K562 (cell line): ENCODE results near the gene EGR1. TPM values are rescaled to one million over a fixed set of nuclear protein-coding genes. Genes with fewer than 3 reads are reported as not detected.

Experiments
- ETV1 ChIP-seq: fragments of 450-650 bp; conservative IDR thresholded peaks from 2 replicates; pipeline ENCODE4 v1.6.1; 2016; ENCODE audit warnings: missing genetic modification characterization, control low read depth, low read depth, missing compliant biosample characterization
- ETV6 ChIP-seq, 3 experiments: fragments of 150-350 bp in 1 of 3; sonication (generic) in 1 of 3; formaldehyde crosslinking in 1 of 3; IDR thresholded peaks; 2 replicates each; pipeline versions ENCODE4 v1.6.1 to v1.8.0; 2014 to 2022; ENCODE audit warnings: borderline replicate concordance in 2 of 3, low read depth in 2 of 3, antibody characterized with exemption in 1 of 3, low read length in 1 of 3, mild to moderate bottlenecking in 1 of 3, missing genetic modification reagents in 1 of 3
- FOS ChIP-seq: IDR thresholded peaks from 3 replicates; pipeline ENCODE4 v1.6.1; 2011; ENCODE audit not compliant: insufficient read length; ENCODE audit errors: extremely low read depth
- FOSL1 ChIP-seq: fragments of 200-800 bp; sonication (Bioruptor generic); conservative IDR thresholded peaks from 2 replicates; pipeline ENCODE4 v1.6.1; 2016; ENCODE audit warnings: missing genetic modification characterization, missing compliant biosample characterization
- FOXA1 ChIP-seq: fragments of 450-650 bp; IDR thresholded peaks from 2 replicates; pipeline ENCODE4 v1.6.1; 2016; ENCODE audit warnings: mild to moderate bottlenecking, borderline replicate concordance
- GABPB1 ChIP-seq: sonication (generic); formaldehyde crosslinking; IDR thresholded peaks from 2 replicates; pipeline ENCODE4 v1.8.0; 2022; ENCODE audit warnings: mild to moderate bottlenecking, missing genetic modification reagents
- NCOR1 ChIP-seq: fragments of 450-650 bp; IDR thresholded peaks from 2 replicates; pipeline ENCODE4 v1.6.1; 2016; ENCODE audit warnings: mild to moderate bottlenecking, moderate library complexity
- PML ChIP-seq: IDR thresholded peaks from 2 replicates; pipeline ENCODE4 v1.6.1; 2012; ENCODE audit warnings: low read length, inconsistent platforms
- POLR2H ChIP-seq: IDR thresholded peaks from 2 replicates; pipeline ENCODE4 v1.6.1; 2016; ENCODE audit warnings: missing genetic modification characterization, low read depth, mild to moderate bottlenecking, control low read depth, missing compliant biosample characterization, moderate library complexity
- SIN3A ChIP-seq, 2 experiments: fragments of 150-350 bp in 1 of 2; IDR thresholded peaks; 2 replicates each; pipeline ENCODE4 v1.6.1; 2011 to 2016; ENCODE audit warnings: borderline replicate concordance in 2 of 2, low read depth in 2 of 2, low read length in 2 of 2, mild to moderate bottlenecking in 2 of 2, moderate library complexity in 2 of 2; ENCODE audit not compliant: control insufficient read depth in 1 of 2
- SREBF1 ChIP-seq: fragments of 150-350 bp; IDR thresholded peaks from 2 replicates; pipeline ENCODE4 v1.6.1; 2014; ENCODE audit warnings: antibody characterized with exemption, low read depth, low read length, borderline replicate concordance
- TAF7 ChIP-seq: fragments of 450-650 bp; IDR thresholded peaks from 2 replicates; pipeline ENCODE4 v1.6.1; 2016; ENCODE audit warnings: missing genetic modification characterization, missing compliant biosample characterization
- TGIF2 ChIP-seq: sonication (generic); formaldehyde crosslinking; IDR thresholded peaks from 2 replicates; pipeline ENCODE4 v1.8.1; 2022; ENCODE audit warnings: mild to moderate bottlenecking, missing genetic modification reagents, moderate library complexity
- ZNF124 ChIP-seq: sonication (generic); formaldehyde crosslinking; IDR thresholded peaks from 2 replicates; pipeline ENCODE4 v1.8.1; 2022; ENCODE audit warnings: missing genetic modification reagents
- ZNF165 ChIP-seq: fragments of 250-450 bp; sonication (Bioruptor Pico); IDR thresholded peaks from 2 replicates; pipeline ENCODE4 v1.4.0; 2020; ENCODE audit warnings: borderline replicate concordance
- ZNF324 ChIP-seq: fragments of 250-450 bp; sonication (Bioruptor Pico); IDR thresholded peaks from 2 replicates; pipeline ENCODE4 v1.4.0; 2020; ENCODE audit warnings: mild to moderate bottlenecking
- polyA plus RNA-seq, 8 experiments: library from polyadenylated mRNA; depleted of rRNA in 4 of 8; stranded (reverse) in 5 of 8; unstranded in 3 of 8; fragments of >200 nt; fragmentation: Nextera tagmentation in 2 of 8; fragmentation: Illumina TruSeq in 1 of 8; extraction: Ambion mirVana in 2 of 8; extraction: Trizol in 1 of 8; gene quantifications; 2 replicates each; pipeline versions ENCODE4 v1.2.1 to v1.2.3, GENCODE V29; 2011 to 2014; ENCODE audit warnings: inconsistent platforms in 1 of 8, missing spikeins in 1 of 8
- total RNA-seq, 7 experiments: library from RNA; depleted of rRNA in 6 of 7; stranded (reverse); fragments of >200 nt in 6 of 7; fragmentation: Illumina TruSeq in 2 of 7; extraction: Trizol in 2 of 7; gene quantifications; 2 replicates each; pipeline versions ENCODE4 v1.2.1 to v1.2.3, GENCODE V29; 2011 to 2021; ENCODE audit warnings: low replicate concordance in 1 of 7
- TF ChIP-seq, protein P1 (sequence below): fragments of 450-650 bp; formaldehyde crosslinking; IDR thresholded peaks from 2 replicates; pipeline ENCODE4 v1.4.0; 2020; ENCODE audit warnings: mild to moderate bottlenecking, moderate library complexity
- TF ChIP-seq, protein P2 (sequence below): fragments of 450-650 bp; IDR thresholded peaks from 2 replicates; pipeline ENCODE4 v1.7.0; 2016; ENCODE audit warnings: borderline replicate concordance
- TF ChIP-seq, protein P3 (sequence below): sonication (generic); formaldehyde crosslinking; IDR thresholded peaks from 2 replicates; pipeline ENCODE4 v1.8.0; 2023; ENCODE audit warnings: mild to moderate bottlenecking, missing genetic modification reagents

Gene EGR1
- total and polyA plus RNA-seq, 9 of the 15 experiments (the other 6 are each of a cell fraction or from before 2014, with no cell fraction given) = 1.3 to 132 (median 21.5) TPM

DNA sequence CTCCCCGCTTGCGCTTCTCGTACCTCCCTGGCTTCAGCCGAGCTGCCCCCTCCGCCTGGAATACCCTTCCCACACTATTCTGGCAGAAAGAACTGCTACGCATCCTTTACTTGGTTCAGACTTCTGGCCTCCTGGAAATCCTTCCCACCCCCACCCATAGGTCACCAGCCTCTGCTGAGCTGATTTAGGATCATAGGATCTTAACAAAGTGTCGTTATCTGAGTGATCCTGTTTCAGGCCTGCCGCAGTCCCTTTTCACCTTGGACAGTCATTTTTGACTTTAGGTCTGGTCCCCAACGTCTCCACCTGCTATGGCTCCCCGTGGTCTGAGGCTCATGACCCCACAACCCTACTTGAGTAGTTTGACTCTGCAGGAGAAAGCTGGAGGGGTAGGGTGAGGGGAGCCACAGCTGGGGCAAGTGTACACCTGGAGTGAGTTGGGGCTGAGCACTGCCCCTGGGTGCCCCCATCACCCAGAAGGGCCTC is 27.3 kb downstream of the EGR1 start (continued):
- TF ChIP-seq, protein P1, sequence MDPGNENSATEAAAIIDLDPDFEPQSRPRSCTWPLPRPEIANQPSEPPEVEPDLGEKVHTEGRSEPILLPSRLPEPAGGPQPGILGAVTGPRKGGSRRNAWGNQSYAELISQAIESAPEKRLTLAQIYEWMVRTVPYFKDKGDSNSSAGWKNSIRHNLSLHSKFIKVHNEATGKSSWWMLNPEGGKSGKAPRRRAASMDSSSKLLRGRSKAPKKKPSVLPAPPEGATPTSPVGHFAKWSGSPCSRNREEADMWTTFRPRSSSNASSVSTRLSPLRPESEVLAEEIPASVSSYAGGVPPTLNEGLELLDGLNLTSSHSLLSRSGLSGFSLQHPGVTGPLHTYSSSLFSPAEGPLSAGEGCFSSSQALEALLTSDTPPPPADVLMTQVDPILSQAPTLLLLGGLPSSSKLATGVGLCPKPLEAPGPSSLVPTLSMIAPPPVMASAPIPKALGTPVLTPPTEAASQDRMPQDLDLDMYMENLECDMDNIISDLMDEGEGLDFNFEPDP (CRISPR knock-in tag) = no peak
- no peak for TF ChIP-seq FOXA1
- TF ChIP-seq ETV1 = 0 out of 2 replicates have a peak, but pooled peaks have one; percentile 19
- no peak for TF ChIP-seq SREBF1
- TF ChIP-seq, protein P2, sequence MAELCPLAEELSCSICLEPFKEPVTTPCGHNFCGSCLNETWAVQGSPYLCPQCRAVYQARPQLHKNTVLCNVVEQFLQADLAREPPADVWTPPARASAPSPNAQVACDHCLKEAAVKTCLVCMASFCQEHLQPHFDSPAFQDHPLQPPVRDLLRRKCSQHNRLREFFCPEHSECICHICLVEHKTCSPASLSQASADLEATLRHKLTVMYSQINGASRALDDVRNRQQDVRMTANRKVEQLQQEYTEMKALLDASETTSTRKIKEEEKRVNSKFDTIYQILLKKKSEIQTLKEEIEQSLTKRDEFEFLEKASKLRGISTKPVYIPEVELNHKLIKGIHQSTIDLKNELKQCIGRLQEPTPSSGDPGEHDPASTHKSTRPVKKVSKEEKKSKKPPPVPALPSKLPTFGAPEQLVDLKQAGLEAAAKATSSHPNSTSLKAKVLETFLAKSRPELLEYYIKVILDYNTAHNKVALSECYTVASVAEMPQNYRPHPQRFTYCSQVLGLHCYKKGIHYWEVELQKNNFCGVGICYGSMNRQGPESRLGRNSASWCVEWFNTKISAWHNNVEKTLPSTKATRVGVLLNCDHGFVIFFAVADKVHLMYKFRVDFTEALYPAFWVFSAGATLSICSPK = no peak
- no peak for TF ChIP-seq SIN3A (IDR thresholded peaks at IDR 0.05; ENCODE audit: borderline replicate concordance in 2 of 2, control insufficient read depth in 1 of 2, low read depth in 2 of 2, low read length in 2 of 2)
- no peak for TF ChIP-seq ZNF324
- no peak for TF ChIP-seq FOS
- TF ChIP-seq ETV6 (IDR thresholded peaks at IDR 0.05; ENCODE audit: borderline replicate concordance in 1 of 2, low read depth in 2 of 2, low read length in 1 of 2) = no peak
- TF ChIP-seq ETV6 (CRISPR knock-in tag; IDR thresholded peaks at IDR 0.05; ENCODE audit: borderline replicate concordance) = no peak
- no peak for TF ChIP-seq NCOR1
- TF ChIP-seq TGIF2 = no peak
- TF ChIP-seq POLR2H = no peak
- no peak for TF ChIP-seq ZNF124
- TF ChIP-seq GABPB1 (CRISPR knock-in tag) = peak; percentile 4; the same call in 1 of the 2 replicates
- no peak for TF ChIP-seq ZNF165
- TF ChIP-seq, protein P3, sequence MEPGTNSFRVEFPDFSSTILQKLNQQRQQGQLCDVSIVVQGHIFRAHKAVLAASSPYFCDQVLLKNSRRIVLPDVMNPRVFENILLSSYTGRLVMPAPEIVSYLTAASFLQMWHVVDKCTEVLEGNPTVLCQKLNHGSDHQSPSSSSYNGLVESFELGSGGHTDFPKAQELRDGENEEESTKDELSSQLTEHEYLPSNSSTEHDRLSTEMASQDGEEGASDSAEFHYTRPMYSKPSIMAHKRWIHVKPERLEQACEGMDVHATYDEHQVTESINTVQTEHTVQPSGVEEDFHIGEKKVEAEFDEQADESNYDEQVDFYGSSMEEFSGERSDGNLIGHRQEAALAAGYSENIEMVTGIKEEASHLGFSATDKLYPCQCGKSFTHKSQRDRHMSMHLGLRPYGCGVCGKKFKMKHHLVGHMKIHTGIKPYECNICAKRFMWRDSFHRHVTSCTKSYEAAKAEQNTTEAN (CRISPR knock-in tag) = no peak
- no peak for TF ChIP-seq FOSL1 (tag)
- peak; percentile 48; the same call in 1 of the 2 replicates for TF ChIP-seq PML
- no peak for TF ChIP-seq TAF7 (tag)
